ENCODE data around the gene PLA2G5.

Gene PLA2G5

DNA sequence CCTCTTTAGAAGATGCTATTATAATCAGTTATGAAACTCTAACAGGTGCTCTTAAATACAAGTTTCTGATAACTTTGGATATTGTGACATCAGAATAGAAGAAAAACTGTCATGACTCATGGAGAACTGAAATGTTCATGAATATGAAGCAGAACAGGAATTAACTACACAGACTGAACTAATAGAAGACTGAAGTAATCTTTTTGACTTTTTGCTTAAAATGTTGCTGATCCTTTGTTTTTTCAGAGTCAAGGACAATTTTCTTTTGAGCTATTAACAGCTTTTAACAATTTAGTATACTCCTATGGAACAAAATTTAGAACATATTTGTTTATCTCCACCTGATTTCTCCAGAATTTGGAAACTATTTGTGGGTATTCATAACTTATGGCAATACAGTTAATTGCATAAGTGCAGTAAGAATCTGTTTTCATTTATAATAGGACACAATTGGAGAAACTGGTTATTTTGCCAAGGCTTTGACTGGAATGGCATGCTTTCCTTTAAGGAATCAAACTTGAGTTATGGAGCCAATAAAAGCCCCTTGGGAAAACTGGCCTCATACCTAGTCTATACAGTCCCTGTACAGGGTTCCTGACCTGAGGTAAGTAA, 18.7 kb upstream of the PLA2G5 start:
- H3K9ac ChIP-seq (ENCODE audit: low read length), result no peak overlapping the region
- H3K36me3 ChIP-seq (replicated peaks; ENCODE audit: low read depth, low read length), result no peaks in the 10 kb centered on the region
- no peak for TF ChIP-seq EZH2phosphoT487 (IDR thresholded peaks at IDR 0.05; ENCODE audit: low read depth)
- TF ChIP-seq, protein P1, sequence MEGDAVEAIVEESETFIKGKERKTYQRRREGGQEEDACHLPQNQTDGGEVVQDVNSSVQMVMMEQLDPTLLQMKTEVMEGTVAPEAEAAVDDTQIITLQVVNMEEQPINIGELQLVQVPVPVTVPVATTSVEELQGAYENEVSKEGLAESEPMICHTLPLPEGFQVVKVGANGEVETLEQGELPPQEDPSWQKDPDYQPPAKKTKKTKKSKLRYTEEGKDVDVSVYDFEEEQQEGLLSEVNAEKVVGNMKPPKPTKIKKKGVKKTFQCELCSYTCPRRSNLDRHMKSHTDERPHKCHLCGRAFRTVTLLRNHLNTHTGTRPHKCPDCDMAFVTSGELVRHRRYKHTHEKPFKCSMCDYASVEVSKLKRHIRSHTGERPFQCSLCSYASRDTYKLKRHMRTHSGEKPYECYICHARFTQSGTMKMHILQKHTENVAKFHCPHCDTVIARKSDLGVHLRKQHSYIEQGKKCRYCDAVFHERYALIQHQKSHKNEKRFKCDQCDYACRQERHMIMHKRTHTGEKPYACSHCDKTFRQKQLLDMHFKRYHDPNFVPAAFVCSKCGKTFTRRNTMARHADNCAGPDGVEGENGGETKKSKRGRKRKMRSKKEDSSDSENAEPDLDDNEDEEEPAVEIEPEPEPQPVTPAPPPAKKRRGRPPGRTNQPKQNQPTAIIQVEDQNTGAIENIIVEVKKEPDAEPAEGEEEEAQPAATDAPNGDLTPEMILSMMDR (IDR thresholded peaks at IDR 0.05; ENCODE audit: low read depth, low read length), result no peak
- no peaks in the 10 kb centered on the region for H3K27me3 ChIP-seq (ENCODE audit: low read depth, low read length)
- H3K4me2 ChIP-seq (ENCODE audit: low read length), result no peak overlapping the region
- no peak overlapping the region for H2AFZ ChIP-seq (ENCODE audit: low read depth, low read length)
- 0 out of 2 replicates have a peak, but pooled peaks cover 3% of the 10 kb centered on the region for H3K9me3 ChIP-seq (ENCODE audit: insufficient read depth, low read length)
- H3K27ac ChIP-seq (ENCODE audit: low read length), result no peak overlapping the region
- no peak overlapping the region for H3K4me3 ChIP-seq (ENCODE audit: low read length)
- no peaks in the 10 kb centered on the region for H4K20me1 ChIP-seq (ENCODE audit: insufficient read depth, low read length)
- no peaks in the 10 kb centered on the region for H3K79me2 ChIP-seq (ENCODE audit: low read length)
- H3K4me1 ChIP-seq (ENCODE audit: low read length), result no peaks in the 10 kb centered on the region

DNA sequence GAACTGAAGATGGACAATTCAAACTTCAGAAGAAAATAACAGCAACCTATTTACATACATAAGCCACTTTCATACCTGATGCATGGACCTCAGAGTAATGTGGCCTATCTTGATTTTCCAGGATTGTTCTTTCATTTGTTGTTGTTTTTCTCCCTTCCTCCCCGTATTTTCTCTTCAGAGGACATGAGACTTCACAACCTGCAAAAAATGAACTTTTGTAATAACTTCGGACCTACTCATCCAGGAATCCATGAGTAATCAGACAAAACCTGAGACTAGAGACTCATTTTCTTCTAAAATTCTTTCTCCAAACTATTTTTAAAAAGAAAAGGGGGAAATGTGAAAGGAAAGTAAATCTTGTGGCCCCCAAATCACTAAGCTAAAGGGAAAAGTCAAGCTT, 17.6 kb upstream of the PLA2G5 start:
- TF ChIP-seq, protein P1 (IDR thresholded peaks at IDR 0.05; ENCODE audit: low read depth, low read length), result no peak
- no peak for TF ChIP-seq EZH2phosphoT487 (IDR thresholded peaks at IDR 0.05; ENCODE audit: low read depth)
- Histone ChIP-seq H3K36me3 (replicated peaks; ENCODE audit: low read depth, low read length) (no peaks in the 10 kb centered on the region), H3K9me3 (ENCODE audit: insufficient read depth, low read length) (0 out of 2 replicates have a peak, but pooled peaks cover 3% of the 10 kb centered on the region), H3K27me3 (ENCODE audit: low read depth, low read length) (no peaks in the 10 kb centered on the region), H3K9ac (ENCODE audit: low read length) (no peak overlapping the region), H2AFZ (ENCODE audit: low read depth, low read length) (no peak overlapping the region), H3K4me3 (ENCODE audit: low read length) (no peak overlapping the region), H3K4me1 (ENCODE audit: low read length) (no peaks in the 10 kb centered on the region), H3K27ac (ENCODE audit: low read length) (no peak overlapping the region), H3K4me2 (ENCODE audit: low read length) (no peak overlapping the region), H3K79me2 (ENCODE audit: low read length) (no peaks in the 10 kb centered on the region), H4K20me1 (ENCODE audit: insufficient read depth, low read length) (no peaks in the 10 kb centered on the region)

DNA sequence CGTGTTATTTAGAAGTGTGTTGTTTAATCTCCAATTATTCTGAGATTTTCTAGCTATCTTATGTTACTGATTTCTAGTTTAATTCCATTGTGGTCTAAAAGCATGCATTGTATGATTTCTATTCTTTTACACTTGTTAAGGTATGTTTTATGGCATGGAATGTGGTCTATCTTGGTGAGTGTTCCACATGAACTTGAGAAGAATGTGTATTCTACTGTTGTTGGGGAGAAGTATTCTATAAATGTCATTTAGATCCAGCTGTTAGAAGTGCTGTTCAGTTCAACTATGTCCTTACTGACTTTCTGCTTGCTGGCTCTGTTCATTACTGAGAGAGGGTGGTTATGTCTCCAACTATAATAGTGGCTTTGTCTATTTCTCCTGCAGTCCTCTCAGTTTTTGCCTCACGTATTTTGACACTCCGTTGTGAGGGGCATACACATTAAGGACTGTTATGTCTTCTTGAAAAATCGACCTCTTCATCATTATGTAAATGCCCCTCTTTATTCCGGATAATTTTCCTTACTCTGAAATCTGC, 12.0 kb upstream of the PLA2G5 start:
- Histone ChIP-seq H3K9ac (ENCODE audit: low read length) (no peak overlapping the region), H3K4me3 (ENCODE audit: low read length) (no peak overlapping the region), H4K20me1 (ENCODE audit: insufficient read depth, low read length) (no peaks in the 10 kb centered on the region), H3K4me2 (ENCODE audit: low read length) (no peak overlapping the region), H3K27ac (ENCODE audit: low read length) (no peak overlapping the region), H2AFZ (ENCODE audit: low read depth, low read length) (no peak overlapping the region), H3K9me3 (ENCODE audit: insufficient read depth, low read length) (0 out of 2 replicates have a peak, but pooled peaks cover 3% of the 10 kb centered on the region), H3K36me3 (replicated peaks; ENCODE audit: low read depth, low read length) (no peaks in the 10 kb centered on the region), H3K27me3 (ENCODE audit: low read depth, low read length) (no peaks in the 10 kb centered on the region), H3K4me1 (ENCODE audit: low read length) (peaks cover 32% of the 10 kb centered on the region), H3K79me2 (ENCODE audit: low read length) (no peaks in the 10 kb centered on the region)
- TF ChIP-seq, protein P1 (IDR thresholded peaks at IDR 0.05; ENCODE audit: low read depth, low read length), result no peak
- no peak for TF ChIP-seq EZH2phosphoT487 (IDR thresholded peaks at IDR 0.05; ENCODE audit: low read depth)

DNA sequence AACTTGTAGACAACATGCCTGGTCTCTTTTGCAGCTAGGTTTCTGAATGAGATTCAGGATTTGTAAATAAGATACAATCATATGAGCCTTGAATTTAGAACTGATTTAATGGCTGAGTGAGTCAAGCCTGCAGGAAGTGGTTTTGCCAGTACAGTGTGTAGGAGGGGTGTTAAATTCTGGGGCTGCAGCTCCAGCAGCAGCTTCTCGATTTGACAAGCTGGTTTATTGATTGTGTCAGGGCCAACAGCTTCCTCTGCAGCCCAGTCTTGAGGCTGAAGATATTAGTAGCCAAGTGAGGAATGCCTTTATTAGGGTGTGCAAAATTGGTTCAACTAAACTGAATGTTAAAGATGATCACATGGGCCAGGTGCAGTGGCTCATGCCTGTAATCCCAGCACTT, 11.5 kb upstream of the PLA2G5 start:
- peaks cover 32% of the 10 kb centered on the region for H3K4me1 ChIP-seq (ENCODE audit: low read length)
- no peaks in the 10 kb centered on the region for H3K79me2 ChIP-seq (ENCODE audit: low read length)
- H2AFZ ChIP-seq (ENCODE audit: low read depth, low read length), result no peak overlapping the region
- TF ChIP-seq, protein P1 (IDR thresholded peaks at IDR 0.05; ENCODE audit: low read depth, low read length), result no peak
- no peak for TF ChIP-seq EZH2phosphoT487 (IDR thresholded peaks at IDR 0.05; ENCODE audit: low read depth)
- no peak overlapping the region for H3K9ac ChIP-seq (ENCODE audit: low read length)
- H3K27ac ChIP-seq (ENCODE audit: low read length), result no peak overlapping the region
- H3K9me3 ChIP-seq (ENCODE audit: insufficient read depth, low read length), result 0 out of 2 replicates have a peak, but pooled peaks cover 2% of the 10 kb centered on the region
- no peaks in the 10 kb centered on the region for H3K36me3 ChIP-seq (replicated peaks; ENCODE audit: low read depth, low read length)
- peak overlapping the region; percentile 12; the same call in 1 of the 2 replicates for H3K4me2 ChIP-seq (ENCODE audit: low read length)
- no peaks in the 10 kb centered on the region for H4K20me1 ChIP-seq (ENCODE audit: insufficient read depth, low read length)
- H3K27me3 ChIP-seq (ENCODE audit: low read depth, low read length), result no peaks in the 10 kb centered on the region
- no peak overlapping the region for H3K4me3 ChIP-seq (ENCODE audit: low read length)
